Measurements from ENCODE around the gene DAZAP1.

GRCh38 chr19:1373042-1373533 is 34.3 kb upstream of the DAZAP1 start:
- TF ChIP-seq CTCF (IDR thresholded peaks at IDR 0.05) = no peak
- no peak for TF ChIP-seq ZFX (IDR thresholded peaks at IDR 0.05; ENCODE audit: borderline replicate concordance)

All from 22Rv1 (cell line).